ENCODE results near the gene TRAF3IP1. TPM values are rescaled to one million over a fixed set of nuclear protein-coding genes. Genes with fewer than 3 reads are reported as not detected.
"Not testable (repeated sequence)": the region's sequence is repeated elsewhere in the genome, so short reads cannot be mapped to it uniquely, and the experiment has no call there.

Gene TRAF3IP1, protein sequence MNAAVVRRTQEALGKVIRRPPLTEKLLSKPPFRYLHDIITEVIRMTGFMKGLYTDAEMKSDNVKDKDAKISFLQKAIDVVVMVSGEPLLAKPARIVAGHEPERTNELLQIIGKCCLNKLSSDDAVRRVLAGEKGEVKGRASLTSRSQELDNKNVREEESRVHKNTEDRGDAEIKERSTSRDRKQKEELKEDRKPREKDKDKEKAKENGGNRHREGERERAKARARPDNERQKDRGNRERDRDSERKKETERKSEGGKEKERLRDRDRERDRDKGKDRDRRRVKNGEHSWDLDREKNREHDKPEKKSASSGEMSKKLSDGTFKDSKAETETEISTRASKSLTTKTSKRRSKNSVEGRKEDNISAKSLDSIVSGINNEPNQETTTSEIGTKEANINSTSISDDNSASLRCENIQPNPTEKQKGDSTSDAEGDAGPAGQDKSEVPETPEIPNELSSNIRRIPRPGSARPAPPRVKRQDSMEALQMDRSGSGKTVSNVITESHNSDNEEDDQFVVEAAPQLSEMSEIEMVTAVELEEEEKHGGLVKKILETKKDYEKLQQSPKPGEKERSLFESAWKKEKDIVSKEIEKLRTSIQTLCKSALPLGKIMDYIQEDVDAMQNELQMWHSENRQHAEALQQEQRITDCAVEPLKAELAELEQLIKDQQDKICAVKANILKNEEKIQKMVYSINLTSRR
- polyA plus RNA-seq (ENCODE audit: insufficient read length) = 6.1 TPM

DNA sequence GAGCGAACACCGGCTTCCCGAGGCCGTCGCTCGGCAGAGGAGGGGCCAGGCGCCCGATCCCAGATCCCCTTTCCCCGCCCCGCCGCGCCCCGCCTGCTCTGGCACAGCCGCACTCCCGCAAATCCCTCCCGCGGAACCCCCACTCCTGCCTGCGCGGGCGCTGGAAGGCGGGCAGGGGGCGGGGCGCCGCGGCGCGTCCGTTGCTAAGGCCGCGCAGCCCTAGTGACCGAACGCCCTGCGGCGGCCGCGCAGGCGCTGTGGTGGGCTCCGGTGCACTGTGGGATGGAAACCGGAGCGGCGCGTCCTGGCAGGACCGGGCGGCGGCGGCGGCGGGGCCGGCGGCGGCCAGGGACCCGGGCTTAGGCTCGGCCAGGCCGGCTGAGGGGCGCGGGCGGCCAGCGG, at the start of gene TRAF3IP1:
Gene TRAF3IP1, plus strand, starts transcription at position 273 of the 402 bp plus-strand sequence. CDS start 145 bp downstream, outside the sequence.
- DNase-seq (ENCODE audit: low read depth) = peak; percentile 70

DNA sequence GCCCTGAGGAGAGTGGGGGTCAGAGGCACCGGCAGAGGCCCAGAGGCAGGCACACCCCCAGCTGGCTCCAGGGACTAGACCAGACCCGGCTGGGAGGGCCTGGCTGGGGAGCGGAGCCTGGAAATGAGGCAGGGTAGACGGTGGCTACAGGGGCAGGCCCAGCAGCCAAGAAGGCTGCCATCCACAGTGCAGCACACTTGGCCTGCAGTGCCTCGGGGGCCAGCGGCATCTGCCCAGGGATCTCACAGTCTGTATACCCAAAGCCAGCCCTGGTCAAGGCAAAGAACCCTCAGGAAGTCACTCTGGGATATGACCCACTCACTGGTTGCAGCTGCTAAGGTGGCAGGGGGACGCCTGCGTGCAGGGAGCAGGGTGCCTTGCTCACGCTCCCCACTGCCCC, 49.7 kb upstream of the TRAF3IP1 start:
- DNase-seq (ENCODE audit: low read depth) = no peak

DNA sequence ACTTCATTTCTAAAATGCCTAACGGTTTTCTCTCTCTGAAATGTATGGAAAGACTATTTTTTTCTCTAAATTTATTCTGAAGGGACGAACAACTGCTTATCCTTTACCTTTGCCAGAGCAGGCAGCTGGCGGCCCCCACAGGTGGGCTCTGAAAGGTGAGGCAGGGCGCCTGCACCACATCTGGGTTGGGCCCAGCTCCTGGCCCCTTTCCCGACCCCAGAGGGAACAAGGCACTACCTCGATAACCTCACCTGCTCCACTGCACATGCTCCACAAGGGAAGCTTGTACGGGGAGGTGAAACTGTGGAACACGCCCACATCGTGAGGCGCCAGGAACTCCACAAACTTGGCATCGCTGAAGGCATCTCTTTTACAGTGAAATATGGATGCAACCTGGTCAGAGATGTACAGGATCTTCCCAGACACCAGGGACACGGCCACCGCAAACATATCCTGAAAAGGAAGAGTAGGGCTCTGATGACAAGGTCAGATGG, 49.2 kb upstream of the TRAF3IP1 start:
- DNase-seq (ENCODE audit: low read depth) = no peak

DNA sequence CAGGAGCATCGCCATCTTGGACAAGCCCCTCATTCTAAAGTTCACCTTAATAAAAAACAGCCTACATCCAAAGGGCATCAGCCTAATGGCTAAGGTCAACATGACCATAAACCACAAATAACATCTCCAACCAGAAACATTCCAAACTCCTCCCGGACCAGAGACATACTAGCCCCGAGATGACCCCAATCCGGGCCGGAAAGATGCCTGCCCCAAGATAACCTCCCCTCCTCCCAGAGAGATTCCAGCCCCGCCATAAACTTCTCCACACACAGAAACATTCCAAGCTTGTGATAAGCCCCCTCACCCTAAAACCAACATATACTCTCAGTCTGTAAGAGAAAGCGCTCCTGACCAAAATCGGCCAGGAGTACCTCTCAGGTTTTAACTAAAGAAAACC, 48.6 kb upstream of the TRAF3IP1 start:
- DNase-seq (ENCODE audit: low read depth) = not testable (repeated sequence)

DNA sequence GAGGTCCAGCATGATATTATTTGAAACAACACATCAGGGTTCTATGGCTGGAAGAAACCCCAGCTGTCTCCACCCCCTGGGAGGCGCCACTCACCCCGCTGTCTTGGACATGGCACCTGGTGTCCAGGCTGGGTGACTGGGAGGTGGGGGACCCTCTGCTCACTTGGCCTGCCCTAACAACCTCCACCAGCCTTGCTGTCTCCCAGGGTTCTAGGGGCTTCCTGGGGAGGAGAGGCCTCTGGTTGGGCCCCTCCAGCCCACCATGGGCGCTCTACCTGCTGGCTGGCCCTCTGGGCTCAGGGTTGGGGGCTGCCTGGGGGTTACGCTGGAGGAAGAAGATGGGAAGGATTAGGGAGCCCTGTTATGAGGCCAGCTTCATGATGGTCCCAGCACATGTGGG, 48.2 kb upstream of the TRAF3IP1 start:
- DNase-seq (ENCODE audit: low read depth) = no peak

DNA sequence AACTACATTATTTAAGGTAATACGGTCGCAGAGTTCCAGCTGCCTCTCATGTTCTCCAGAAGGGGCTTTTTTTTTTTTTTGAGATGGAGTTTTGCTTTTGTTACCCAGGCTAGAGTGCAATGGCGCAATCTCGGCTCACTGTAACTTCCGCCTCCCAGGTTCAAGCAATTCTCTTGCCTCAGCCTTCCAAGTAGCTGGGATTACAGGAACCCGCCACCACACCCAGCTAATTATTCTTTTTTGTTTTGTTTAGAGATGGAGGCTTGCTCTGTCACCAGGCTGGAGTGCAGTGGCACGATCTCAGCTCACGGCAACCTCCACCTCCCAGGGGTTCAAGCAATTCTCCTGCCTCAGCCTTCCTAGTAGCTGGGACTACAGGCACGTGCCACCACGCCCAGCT, 46.9 kb upstream of the TRAF3IP1 start:
- DNase-seq (ENCODE audit: low read depth) = not testable (repeated sequence)

DNA sequence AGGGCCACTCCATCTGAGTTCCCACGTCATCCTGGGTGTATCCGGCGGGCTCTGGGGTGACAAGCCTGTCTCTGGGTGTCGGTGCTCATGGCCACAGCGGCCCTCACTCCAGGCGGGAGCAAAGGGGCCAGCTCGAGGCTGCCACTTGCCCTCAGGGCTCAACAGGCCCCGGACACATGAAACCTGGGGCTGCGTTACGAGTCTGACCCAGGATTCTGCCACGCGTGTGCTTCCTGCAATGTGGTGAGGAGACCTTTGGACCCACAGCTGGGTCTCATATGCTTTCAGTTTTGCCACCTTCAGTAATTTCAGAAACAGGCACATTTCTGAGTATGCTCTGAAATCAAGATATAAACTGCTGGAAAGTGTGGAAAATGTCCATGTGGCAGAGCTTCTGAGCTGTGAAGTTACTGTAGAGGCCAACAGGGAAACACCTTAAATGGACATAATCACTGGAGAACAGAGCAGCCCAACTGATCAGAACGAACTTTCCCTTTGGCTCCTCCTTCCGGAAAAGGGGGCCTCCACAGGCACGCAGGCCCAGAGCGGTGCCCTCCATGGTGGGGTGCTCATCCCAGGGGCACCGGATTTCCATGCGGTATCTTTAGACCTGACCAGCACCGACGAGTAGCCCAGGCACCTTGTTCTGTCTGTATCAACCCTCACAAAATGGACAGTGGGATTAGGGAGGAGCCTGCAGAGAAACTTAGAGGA, 46.0 kb upstream of the TRAF3IP1 start:
- no peak for DNase-seq (ENCODE audit: low read depth)

DNA sequence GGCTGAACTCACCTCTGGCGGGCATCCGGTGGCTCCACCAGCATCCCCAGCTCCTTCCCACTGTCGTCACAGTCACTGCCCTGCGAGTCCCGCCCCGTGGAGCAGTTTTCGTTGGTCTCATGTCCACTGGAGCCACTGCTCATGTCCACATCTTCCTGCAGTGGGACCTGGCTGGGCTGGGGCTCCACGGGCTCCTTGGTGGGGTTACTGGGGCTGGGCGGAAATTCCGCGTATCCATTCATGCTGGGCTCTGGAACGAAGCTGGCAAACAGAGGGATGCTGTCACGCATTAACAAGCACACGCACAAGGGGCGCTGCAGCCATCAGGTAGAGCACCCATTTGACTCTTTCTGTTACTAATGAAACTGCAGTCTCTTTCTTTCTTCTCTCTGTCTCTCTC, 42.6 kb upstream of the TRAF3IP1 start:
- no peak for DNase-seq (ENCODE audit: low read depth)

DNA sequence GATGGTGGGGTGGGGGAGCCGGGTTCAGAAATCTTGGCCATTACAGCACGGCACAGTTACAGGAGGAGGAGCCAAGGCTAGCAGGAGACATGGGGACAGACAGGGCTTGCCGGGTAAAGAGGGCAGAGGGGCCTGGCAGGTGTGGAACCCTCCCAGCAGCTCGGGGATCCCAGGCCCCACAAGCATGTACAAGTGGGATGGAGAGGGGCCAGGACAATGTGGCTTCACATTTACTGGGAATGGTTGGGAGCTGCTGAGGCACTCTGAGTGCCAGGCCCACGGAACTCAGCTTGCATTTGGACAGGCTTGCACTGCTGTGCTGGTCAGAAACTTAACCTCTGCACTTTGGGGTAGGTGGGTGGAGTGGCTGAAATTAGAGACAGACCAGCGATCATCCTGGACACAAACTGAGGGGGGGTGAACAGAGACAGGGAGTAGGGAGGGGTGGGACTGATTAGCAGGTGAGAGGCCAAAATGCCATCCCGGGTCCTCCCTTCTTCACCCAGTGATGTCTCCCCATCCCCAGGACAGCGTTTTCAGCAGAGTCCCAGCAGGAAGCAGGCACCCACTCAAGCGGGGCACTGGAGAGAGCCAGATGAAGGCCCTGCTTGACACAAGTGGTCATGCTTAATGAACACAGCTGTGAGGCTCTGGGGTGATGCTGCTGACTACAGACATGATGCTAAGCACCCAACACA, 41.5 kb upstream of the TRAF3IP1 start:
- DNase-seq (ENCODE audit: low read depth) = no peak

DNA sequence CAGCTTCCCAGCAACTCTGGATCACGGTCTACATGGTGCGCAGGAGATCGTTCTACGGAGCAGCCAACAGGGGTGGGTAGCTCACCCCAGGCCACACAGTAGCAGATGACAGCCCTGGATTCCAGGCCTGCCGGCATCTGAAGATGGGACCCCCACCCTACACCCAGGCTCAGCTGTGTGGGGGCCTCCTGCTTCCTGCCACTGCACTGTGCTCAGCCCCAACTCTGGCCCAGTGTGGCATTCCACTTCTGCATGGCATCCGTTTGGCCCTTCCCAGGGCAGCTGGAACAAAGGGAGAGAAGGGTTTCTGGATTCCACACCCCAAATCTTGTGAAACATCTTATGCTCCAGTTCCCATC, 41.0 kb upstream of the TRAF3IP1 start:
- DNase-seq (ENCODE audit: low read depth) = no peak

DNA sequence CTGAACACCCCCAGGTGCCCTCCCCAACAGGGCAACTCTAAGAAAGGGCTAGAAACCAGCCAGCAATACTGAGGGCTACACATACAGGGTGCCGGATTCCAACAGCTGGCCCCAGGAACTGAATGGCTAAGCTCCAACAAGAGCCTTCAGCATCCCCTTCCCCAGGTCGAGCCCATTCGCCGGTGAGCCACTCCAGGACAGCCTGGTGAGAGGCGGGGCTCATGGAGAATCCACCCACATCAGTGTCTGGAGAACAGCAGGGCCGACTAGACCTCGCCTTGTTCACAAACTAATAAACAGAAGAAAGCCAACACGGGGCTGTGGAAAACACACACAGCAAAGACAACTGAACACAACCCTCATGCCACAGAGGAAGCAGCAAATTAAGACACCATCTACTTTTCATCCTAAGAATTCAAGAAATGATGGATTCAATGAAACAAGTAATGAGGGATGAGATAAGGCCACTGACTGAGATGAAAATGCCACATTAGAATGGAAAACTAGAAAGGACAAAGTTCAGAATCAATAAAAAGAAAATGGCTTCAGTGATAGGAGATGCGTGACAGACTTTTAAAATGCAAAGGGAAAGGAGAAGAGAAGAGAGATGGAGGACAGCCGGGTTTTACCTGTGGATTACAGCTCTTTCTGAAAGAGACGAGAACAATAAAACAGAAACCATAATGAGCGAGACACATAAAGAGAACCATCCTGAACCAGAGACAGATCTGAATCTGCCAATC, 40.1 kb upstream of the TRAF3IP1 start:
- DNase-seq (ENCODE audit: low read depth) = no peak

DNA sequence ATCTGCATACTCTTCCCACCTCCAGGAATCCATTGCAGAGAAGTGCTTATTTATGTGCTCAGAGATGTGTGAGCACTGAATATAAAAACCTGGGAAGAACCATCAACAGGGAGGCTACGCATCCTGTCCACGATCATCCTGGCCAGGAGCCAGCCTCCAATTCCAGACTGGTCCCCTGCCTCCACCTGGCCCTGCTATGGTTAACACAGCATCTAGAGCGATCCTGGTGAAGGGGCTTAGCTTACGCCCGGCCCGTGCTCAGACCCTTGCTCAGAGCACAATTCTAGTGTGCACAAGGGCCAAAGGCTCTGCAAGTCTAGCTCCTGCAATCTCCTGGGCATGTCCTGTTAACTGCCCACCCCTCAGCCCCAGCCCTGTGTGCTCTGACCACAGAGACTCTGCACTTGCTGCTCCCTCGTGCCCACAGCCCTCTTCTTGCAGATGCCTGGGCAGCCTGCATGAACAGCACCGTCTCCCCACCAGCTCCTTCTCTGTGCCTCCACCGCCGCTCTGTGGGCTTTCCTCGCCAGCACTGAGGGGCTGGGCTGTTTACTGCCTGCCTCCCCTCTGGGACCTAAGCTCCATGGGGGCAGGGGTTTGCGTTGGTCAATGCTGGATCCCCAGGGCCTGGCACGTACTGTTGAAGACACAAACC, 38.4 kb upstream of the TRAF3IP1 start:
- DNase-seq (ENCODE audit: low read depth) = no peak

DNA sequence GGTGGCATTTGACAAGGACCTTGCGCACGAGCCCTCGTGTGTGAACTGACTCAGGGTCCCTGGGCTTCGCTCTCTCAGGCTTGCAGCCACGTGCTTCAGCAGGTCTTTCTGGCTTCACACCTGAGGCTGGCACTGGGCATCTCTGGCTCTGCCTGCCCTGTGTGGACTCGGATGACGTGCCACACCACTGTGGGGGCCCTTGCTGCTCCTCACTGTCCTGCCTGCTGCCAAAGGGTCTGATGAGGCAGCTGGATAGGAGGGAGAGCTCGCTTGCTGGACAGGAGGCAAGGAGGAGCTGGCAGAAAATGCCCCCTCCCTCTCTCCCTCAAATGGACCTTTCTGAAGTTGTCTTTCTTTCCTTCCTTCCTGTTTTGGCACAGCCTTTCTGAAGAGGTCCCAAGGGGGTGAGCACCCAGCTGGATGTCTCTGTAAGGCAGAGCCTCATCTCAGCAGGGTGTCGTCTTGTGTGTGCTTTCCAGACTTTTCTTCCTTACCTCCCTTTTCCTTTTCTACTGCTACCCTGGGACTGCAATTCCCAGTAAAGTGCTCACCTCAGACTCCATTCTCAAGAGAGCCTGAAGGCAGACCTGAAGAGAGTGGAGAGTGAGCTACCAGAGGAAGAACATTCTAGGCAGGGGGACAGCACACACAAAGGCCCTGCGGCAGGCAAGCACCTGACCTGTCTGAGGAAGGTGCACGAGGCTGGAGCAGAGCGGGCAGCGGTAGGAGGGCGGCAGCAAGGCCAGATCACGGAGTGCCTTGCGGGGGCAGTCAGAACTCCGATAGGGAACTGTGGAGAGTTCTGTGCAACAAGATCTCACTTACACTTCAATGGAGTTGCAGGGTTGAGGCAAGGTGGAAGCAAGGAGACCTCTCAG, 37.2 kb upstream of the TRAF3IP1 start:
- DNase-seq (ENCODE audit: low read depth) = no peak

DNA sequence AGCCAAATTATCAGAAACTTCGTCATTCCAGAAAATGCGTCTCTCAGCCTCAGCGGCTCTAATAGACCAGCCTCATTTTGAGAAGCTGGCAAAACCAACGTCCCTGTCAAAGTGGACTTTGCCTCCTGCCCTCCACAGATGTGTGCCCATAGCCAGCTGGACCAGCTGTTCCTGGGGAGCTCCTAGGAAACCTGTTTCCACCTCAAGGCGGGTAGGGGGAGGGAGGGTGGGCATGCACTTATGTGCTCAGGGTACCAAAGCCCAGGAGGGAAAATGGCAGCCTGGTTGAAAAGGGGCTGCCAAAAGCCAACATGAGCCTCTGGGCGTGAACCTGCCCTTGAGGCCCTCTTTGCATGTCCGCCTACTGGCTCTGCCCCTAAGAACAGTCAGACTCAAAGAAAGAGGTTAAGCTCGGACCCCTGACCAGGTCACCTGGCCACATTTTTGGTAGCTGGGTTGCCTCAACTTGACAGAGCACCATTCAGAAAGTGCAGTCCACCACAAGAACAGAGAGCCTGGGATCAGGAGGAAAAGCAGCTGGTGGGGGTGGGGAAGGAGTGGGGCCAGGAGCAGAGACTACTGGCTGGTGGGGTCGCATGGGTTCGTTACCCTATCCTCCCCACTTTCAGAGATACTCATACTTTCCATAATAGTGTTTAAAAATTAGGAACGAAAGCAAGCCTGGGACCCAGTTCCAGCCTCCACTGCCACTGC, 35.4 kb upstream of the TRAF3IP1 start:
- no peak for DNase-seq (ENCODE audit: low read depth)

DNA sequence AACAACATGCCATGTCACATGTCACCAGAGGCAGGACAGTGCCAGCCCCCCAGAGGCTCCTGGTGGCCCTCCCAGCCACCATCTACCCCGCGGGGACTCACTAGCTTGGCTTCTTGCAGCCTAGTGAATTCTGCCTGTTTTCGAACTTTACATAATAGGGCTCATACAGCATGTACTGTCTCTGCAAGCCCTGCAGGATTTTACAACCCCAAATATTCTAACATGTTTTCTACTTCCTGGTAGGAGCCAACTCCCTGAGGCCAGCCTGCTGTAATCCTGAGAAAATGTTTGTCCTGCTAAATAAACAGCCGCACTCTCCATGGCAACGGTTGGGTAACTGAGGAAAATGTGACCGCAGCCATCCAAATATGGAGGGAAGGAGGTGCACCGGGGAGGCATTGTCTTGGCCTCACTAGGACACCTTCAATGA, 34.6 kb upstream of the TRAF3IP1 start:
- peak; percentile 86 for DNase-seq (ENCODE audit: low read depth)

DNA sequence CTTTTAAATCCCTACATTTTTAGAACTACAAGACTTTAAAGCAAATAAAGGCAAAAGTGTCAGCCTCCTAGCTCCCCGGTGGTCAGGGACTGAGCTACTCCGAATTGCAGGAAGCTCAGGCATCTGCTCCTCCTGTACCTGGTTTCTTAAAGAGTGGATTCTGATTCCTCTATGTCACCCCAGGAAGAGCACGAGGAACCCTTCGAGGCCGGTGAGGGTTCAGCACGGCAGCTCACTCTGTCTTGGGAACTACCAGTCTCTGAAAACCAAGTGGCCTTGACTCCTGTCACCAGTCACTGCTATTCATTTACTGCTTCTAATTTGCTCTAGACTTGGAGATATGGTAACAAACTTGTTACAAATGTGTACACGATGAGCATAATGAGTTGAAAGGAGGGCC, 34.2 kb upstream of the TRAF3IP1 start:
- DNase-seq (ENCODE audit: low read depth) = no peak

DNA sequence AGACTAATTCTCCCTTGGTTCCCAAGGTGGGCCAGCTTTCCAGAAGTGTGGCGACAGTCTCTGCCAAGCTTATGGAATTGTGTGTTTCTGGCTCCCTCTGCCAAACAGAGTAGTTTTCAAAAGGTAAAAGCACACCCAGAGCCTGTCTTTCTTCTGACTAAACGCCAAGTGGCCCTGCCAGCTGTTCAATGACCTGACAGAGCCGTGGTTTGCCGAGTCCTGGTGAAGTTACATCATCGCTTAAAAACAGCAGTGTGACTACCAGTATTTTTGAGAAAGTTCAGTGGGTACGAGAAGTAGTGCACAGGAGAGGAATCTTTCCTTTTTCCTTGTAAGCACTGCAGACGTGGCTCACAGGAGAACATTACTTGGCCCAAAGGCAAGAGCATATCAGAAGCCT, 33.8 kb upstream of the TRAF3IP1 start:
- DNase-seq (ENCODE audit: low read depth) = no peak

DNA sequence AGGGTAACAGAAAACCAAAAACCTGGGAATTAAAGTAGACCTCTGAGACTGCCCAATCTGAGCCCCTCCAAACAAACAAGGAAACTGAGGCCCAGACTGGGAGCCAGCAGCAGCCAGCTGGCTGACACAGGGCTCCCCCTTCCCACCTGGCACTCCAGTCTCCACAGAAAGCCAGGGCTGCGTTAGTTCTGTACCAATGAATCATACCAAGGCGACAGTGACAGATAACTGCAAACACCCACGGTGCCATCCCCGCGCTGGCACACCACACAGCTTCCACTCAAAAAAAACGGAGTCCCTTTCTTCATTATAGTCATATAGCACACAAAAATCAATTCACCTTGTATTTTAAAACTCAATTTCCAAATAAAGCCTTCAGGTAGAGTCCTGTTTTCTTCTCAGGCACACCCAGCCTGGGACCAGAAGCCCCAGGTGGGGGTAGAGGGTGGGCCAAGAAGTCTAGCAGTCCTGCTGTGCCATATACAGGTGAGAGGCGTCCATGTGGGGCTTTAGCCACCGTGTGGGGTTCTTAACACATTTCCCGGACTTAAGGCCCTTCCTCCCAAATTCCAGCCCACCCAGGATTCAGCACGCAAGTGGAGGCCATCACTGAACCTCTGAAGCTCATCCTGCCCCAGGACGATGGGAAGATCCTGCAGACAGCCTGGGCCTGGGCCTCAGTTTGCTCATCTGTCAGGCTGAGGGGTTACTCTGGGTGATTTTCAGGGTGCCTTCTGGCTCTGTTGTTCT, 33.2 kb upstream of the TRAF3IP1 start:
- no peak for DNase-seq (ENCODE audit: low read depth)
